Measurements from ENCODE around the gene C5orf46.
"Not testable (repeated sequence)": the region's sequence is repeated elsewhere in the genome, so short reads cannot be mapped to it uniquely, and the experiment has no call there.

The C5orf46 gene

DNA sequence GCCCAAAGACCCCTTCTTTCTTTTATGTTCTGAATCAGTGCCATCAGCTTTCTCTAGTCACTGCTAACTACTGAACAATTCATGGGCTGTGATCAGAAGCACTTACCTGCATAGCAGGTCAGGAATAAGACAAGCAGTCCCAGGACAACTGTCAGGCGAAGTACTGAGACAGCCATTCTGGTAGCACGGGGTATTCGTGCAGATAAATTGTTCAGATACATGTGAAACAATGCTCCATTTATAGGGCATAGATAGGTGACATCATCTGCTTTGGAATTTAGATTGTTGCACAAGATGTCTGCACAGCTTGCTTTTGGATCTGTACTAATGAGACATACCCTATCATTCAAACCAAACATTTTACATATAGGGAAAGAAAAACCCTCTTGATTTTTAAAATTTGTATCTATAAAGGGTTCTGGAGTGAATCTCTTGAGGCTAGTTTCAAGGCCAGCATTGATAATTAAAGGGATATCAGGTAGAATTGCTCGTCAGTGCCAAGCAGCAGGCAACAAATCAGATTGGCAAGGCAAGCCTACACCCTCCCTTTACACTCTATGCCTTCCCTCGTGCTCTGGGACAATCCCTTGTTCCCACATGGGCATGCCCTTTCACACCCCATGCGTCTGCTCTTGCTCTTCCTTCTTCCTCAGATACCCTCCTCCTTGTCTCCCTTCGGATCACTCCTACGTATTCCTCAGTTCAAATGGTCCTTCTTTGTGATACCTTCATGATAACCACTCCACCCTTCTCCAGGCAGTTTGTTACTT lies at the start of gene C5orf46:
C5orf46 (minus strand) TSS at position 213 of the 770 bp plus-strand sequence; CDS start at position 176, 37 bp downstream.
- FAIRE-seq: no peak

DNA sequence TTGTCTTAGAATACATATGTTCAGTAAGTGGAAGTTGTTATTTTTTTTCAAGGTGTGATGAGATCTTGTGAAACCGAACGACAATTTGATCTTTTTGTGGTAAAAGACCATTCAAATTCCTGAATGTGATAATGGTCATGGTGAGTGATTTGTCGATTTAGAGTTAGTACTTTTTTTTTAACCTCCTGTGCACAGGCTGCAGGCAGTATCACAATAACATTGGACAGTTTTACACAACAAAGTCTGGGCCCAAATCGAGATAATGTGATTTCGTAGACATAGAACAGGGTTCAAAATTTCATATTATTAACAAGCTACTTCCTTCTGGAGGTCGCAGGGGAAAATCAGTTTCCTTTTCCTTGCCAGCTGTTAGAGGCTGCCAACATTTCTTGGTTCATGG lies 48.6 kb upstream of the C5orf46 start:
- no peak for FAIRE-seq

DNA sequence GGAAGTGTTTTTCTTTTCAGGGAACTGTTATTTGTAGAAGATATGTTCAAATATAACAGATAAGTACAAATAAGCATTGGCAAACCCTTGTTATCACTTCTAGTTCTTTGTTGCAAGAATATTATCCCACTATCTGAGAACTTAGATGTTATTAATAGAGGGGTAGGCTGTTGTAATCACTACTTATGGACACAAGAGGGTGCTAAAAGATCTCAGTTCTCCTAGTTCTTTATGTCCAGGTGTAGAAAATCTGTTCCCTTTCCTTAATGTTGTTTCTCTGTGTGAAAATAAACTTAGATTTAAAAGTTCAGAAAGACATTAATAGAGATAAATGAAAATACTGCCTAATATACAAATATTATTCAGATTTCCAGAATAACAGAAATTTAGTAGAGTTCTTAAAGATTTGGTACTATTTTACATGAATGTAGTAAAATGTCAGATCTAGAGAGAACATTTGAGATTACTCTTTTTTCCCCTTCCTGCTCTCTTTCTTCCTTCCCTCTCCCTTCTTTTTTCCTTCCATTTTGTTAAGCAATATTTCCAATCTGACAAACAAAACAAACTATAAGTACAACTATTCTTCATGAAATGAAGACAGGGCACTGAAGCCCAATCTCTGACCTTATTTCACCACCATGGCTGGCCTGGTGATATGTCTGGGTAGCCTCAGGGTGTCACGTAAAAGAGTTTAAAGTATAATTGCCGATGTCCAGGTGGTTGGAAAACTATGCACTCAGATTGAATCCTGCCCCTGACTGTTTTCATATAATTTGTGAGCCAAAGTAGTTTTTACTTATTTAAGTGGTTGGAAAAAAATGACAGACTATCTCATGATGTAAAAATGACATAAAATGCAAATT lies 43.6 kb upstream of the C5orf46 start:
- FAIRE-seq: peak; percentile 96

- FAIRE-seq: not testable (repeated sequence)
Measured at GRCh38 chr5:147946658-147947274, 40.4 kb upstream of the C5orf46 start.

DNA sequence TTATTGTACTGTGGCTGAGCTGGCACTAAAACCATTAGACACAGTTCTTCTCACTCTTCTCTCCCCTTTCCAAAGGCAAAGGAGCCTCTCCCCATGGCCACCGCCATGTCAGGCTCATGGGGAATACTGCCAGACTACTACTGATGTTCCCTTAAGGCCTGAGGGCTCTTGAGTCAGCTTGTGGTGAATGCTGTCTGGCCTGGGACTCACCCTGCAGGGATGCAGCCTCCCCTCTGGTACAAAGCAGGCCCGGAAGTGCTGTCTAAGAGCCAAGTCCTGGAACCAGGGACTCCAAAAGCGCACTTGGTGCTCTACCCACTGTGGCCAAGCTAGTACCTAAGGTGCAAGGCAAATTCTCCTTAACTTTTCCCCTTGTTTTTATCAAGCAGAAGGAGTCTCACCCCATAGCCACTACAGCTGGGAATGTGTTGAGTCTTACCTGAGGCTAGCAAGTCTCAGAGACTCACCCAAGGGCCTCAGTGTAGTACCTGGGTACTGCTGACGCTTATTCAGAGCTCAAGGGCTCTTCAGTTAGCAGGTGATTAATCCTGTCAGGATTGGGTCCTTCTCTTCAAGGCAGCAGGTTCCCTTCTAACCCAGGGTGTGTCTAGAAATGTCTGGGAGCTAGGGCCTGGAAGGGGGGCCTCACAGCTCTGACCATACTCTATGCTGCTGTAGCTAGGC lies 33.2 kb upstream of the C5orf46 start:
- no peak for FAIRE-seq

DNA sequence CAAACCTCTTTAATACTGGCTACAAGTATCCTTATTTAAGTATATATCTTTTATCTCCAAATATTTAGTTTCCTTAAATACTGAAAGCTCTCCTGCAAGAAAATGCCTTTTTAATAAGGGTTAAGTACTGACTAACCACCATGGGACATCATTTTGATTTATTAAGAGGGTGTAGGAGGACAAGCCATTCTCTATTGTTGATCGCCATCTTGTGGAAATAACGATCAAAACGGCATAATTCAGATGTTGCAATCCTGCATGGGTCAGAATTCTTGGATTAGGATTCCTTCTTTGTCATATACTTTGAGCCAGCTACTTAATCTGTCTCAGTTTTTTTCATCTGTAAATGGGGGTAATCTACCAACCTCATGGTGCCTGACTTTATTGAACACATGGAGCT lies 28.7 kb upstream of the C5orf46 start:
- FAIRE-seq: no peak

GRCh38 chr5:147930769-147931168 lies 24.4 kb upstream of the C5orf46 start:
- FAIRE-seq: no peak

GRCh38 chr5:147927901-147928300 lies 21.6 kb upstream of the C5orf46 start:
- no peak for FAIRE-seq

DNA sequence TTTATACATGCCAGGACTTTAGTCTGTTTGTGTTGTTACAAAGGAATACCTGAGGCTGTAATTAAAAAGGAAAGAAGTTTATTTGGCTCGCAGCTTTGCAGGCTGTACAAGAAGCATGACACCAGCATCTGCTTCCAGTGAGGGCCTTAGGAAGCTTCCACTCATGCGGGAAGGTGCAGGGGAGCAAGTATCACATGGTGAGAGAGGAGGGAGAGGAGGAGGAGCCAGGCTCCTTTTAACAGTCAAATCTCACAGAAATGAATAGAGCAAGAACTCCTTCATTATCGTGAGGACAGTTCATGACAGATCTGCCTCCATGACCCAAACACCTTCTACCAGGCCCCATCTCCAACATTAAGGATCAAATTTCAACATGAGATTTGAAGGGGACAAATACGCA lies 18.7 kb upstream of the C5orf46 start:
- FAIRE-seq: no peak

- FAIRE-seq: no peak
Measured at GRCh38 chr5:147921136-147921535, 14.8 kb upstream of the C5orf46 start.

- peak; percentile 99 for FAIRE-seq
Measured at GRCh38 chr5:147920420-147921030, 14.2 kb upstream of the C5orf46 start.

- FAIRE-seq: no peak
Measured at GRCh38 chr5:147918899-147919298, 12.6 kb upstream of the C5orf46 start.

DNA sequence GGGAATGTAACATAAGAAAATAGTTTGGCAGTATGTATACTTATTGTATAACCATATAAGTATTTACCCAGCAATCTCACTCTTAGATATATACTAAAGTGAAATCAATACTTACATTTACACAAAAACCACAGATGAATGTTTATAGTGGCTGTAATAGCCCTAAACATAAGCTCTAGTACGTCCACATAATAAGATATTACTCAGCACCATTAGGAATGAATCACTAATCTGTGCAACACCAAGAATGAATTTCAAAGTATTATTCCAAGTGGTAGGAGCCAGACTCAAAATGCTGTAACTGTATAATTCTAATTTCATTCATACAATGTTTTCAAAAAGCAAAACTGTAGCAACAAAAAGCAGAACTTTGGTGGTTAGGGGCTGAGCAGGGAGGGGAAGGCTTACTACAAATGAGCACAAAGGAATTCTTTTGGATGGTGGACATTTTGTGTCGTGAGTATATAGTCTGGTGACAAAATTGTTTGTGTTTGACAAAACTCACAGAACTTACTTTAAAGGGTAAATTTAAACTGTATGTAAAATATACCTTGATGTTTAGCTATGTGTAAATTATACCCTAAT lies 11.9 kb upstream of the C5orf46 start:
- no peak for FAIRE-seq

GRCh38 chr5:147913786-147914185 lies 7.4 kb upstream of the C5orf46 start:
- FAIRE-seq: no peak

DNA sequence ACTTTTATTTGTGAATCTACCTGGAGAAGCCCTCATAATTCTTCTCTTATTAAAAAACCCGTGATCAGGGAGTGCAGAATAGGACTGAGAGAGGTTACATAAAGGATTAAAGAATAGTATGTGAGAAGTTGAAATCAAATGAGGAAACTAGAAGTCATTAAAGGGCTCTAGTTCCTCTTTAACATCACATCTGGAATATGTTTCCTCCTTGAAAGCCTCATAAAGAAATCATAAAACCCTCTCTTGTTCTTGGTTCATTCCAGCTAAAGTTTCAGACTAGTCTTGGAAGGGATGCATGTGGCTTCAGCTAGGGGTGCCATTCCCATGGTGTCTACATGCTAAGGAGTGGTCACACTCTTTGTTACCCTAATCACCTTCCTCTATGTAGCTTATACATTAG lies 5.7 kb upstream of the C5orf46 start:
- FAIRE-seq: no peak

GRCh38 chr5:147911427-147911826 lies 5.1 kb upstream of the C5orf46 start:
- no peak for FAIRE-seq

DNA sequence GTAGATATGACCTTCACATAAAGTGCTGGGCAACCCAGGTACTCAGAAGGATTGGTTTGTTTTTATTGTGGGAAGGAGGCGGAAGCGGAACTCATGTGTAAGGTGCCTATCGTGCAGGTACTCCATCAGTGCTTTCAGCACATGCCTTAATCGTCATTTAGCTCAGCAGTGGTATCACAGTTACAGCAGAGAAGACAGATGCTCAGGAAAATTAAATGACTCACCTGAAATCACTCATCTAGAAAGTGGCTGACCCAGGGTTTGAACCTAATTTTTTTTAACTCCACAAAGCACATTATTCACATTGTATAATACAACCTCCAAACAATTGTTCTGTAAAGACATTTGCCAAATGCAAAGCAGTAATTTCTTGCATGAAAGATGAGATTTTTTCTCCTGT lies 2.2 kb downstream of the C5orf46 start:
- no peak for FAIRE-seq

GRCh38 chr5:147902609-147903115 lies 3.7 kb downstream of the C5orf46 start:
- no peak for FAIRE-seq

GRCh38 chr5:147901599-147902039 lies 4.7 kb downstream of the C5orf46 start:
- FAIRE-seq: no peak

- FAIRE-seq: no peak
Measured at GRCh38 chr5:147898875-147899401, 7.4 kb downstream of the C5orf46 start.

DNA sequence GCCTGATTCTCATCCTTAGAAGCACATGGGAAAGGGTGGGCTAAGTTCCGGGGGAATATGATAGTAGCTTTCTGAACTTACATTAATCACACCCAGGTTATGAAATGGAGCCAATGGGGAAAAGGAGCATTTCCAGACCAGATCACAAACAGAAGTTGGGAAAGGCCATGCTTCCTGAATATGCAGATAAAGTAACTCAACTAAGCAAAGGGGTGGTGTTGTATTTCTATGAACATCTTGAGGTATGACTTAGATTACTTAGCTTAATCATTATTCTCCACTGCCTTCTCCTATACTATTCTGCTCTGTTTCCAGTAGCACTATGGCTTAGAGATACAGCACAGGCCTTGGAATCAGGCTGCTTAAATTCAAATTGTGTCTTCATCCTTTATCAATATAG lies 10.5 kb downstream of the C5orf46 start:
- no peak for FAIRE-seq

GRCh38 chr5:147893820-147894219 lies 12.5 kb downstream of the C5orf46 start:
- FAIRE-seq: no peak

All from G401.6 (cell line).